Measurements from ENCODE around the gene GFOD1.
A peak's percentile ranks its signal among the peaks of the same experiment; 100 is the strongest.

GFOD1 gene

GRCh38 chr6:13372076-13372475 is 115.3 kb downstream of the GFOD1 start:
- no peak for DNase-seq

DNA sequence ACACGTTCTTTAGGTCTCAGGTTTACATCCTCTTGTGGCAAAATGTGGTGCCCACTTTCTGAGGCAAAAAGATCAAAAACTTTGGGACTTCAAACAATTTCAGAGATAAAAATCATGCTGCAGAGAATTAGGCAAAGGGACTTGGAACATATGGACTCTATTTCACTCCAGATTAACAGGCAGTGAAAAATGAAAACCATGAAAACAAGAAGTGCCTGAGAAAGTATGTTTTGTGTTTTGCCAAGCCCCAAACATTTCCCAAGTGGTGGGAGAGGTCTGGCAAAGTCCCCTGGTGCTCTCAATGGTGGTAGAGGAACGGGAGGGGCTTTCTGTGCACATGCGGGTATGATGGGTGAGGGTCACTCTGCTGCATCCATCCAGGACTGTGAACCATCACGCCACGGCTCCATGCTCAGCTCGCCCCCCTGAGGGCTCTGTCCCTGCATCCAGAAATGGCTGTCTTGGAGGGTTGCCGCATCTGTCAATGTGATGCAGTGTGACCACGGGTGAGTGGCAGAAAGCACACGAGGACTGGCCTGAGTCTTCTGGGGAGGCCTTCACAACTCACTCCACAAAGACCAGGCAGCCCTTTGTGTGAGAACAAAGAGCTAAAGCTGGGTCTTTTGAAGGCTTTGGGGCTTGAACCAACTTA is 115.9 kb downstream of the GFOD1 start:
- no peak for DNase-seq

DNA sequence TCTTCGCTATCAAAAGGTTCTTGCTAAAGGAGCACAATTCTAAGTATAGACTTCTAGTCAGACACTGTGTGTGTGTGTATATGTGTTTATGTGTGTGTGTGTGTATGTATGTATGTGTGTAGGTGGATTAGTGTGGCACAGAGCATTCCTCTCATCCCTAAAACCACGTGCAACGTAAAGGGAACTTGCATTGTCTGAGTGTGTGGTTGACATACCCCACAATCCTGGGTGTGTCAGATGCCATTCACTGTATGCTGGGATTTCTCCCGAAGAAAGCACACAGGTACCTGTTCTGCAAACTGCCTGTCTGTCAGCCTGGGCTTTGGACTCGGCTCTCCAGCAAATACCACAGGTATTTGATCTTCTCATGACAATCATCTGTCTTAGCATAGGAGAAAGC is 116.8 kb downstream of the GFOD1 start:
- no peak for DNase-seq

DNA sequence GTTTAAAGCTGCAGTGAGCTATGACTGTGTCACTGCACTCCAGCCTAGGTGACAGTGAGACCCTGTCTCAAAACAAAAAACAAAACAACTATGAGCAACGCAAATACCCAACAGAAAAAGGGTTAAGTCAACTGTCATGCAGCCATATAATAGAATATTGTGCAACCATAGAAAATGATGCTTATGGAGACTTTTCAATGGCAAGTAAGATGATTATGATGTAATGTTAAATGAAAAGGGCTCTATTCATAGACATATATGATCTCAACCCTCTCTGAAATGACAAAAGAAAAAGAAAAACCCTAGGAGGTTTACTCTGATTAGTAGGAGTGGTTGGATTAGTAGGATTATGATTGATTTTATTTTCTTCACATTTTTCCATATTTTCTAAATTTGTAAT is 117.8 kb downstream of the GFOD1 start:
- DNase-seq = no peak

DNA sequence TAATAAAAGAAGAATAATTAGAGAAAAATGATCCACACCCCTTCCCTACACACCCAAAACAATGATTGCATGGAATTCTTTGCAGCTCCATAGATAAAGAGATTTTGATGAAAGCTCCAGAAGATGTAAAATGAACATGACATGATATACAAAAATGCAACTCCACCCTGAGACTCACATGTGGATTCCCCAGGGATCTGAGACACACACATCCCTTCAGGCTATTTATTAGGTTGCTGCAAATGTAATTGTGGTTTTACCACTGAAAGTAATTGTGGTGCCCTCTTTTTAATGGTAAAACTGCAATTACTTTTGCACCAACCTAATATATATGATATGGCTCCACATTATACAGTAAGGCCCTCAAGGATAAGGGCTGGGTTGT is 118.7 kb downstream of the GFOD1 start:
- DNase-seq = no peak

- no peak for DNase-seq
These were observed 119.2 kb downstream of the GFOD1 start for GRCh38 chr6:13368079-13368730.

- DNase-seq = no peak
These were observed 120.0 kb downstream of the GFOD1 start for GRCh38 chr6:13367396-13367795.

DNA sequence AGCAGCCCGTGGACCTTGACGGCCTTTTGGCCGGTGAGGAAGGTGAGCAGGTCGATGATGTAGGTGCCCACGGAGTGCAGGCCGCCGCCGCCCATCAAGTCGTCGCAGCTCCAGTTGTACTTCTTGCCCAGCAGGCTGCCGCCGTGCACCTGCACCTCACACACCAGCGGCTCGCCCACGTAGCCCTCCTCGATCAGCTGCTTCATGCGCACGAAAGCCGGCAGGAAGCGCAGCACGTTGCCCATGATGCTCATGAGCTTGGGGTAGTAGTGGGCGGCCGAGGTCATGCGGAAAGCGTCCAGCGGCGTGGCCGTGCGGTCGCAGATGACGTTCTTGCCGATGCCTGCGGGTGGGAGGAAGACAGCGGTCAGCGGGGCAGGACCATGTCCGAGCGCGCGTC is 122.1 kb downstream of the GFOD1 start:
- no peak for DNase-seq

- no peak for DNase-seq
These were observed 122.6 kb downstream of the GFOD1 start for GRCh38 chr6:13364842-13365241.

GRCh38 chr6:13362412-13362811 is 125.0 kb downstream of the GFOD1 start:
- DNase-seq = no peak

- peak in 1 of 2 donors; percentile 59 for DNase-seq
These were observed 126.5 kb downstream of the GFOD1 start for GRCh38 chr6:13360671-13361540.

GRCh38 chr6:13359287-13359686 is 128.1 kb downstream of the GFOD1 start:
- no peak for DNase-seq

DNA sequence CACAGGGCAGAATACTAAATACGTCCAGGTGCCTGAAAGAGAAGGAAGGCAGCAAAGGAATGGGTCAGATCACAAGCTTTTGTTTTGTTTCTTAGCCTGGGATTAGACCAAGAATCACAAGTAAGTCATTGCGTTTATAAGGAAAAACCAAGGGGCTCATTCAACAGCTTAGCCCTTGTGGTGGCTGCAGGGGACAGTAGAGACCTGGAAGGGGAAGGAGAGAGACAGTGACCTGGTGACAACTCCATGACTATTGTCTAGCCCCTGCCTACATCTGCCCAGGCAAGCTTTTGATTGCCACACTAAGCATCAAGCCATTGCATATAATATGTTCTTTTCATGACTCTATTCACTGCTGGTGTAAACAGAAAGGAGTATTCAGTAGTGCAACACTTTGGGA is 128.9 kb downstream of the GFOD1 start:
- DNase-seq = no peak

GRCh38 chr6:13357551-13358075 is 129.8 kb downstream of the GFOD1 start:
- no peak for DNase-seq

DNA sequence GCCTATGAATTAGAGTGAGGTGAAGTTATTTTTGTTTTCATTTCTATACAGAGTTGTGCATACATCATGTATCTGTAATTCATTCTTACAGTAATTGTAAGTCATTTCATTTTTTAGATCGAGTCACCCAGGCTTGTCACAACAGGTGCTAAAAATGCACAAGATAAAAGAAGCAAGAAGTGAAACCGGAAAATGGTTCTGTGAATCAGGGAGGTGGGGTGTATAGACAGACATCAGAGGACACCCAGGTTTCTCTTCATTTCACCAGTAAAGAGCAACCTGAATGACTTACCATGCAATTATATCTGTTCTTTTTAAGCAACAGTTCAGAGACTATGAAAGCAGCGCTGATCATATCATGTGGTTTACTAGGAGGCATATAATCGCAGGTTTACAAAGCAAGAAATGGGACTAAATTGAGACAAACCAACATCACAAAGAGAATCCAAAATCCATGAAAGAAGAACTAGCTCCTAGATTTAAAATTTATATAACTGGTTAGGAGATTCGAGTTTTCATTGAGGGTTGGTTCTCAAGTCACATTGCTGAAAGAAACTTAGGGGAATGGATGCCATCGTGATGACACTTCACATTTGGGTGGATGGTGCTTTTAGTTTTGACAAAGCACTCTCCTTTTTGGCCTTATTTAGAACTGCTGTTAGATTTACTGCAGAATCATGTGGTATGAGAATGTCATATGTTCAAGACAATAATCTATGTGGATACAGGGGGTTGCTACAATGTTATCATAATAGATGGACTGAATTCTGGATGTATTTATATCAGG is 131.2 kb downstream of the GFOD1 start:
- DNase-seq = no peak

DNA sequence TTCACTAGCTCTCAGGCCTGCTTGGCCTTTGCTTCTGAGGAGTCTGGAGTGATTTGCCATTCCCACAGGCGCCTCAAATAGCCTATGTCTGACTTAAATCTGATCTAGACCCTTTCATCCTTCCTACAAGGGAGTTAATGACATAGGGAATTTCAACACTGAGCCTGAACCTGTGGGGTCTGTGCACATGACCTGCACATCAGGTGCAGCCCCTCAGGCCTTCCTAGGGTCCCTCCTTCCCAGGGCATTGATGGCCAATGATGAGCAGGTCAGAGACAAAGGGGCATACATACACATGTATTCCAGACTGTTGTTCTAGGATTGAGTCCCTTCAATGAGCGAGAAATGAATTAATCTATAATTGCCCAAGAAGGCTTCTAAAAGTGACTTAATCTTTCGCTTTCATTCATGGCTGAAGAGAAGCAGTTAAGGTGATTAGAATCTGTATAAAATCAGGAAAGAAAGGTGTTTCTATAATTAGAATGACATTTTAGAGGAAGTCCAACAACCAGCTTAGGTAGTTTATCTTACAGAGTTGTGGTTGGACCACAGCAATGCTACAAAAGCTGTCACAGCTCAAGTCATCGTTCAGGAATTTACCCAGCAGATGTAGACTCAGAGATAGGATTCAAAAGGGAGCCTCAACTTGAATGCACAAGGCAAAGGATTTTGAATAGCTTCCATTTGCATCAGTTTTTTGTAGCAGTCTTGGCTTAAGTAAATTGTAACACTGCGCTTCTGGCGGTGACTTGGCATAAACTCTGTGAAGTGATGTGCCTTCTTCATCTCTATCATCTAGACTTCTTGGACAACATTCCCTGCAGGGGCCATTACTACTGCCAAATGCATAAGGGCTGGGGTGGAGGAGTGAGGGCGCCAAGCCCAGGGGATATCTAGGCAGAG is 132.1 kb downstream of the GFOD1 start:
- DNase-seq = no peak

GRCh38 chr6:13354331-13355042 is 132.9 kb downstream of the GFOD1 start:
- peak in 1 of 2 donors; percentile 79 for DNase-seq

DNA sequence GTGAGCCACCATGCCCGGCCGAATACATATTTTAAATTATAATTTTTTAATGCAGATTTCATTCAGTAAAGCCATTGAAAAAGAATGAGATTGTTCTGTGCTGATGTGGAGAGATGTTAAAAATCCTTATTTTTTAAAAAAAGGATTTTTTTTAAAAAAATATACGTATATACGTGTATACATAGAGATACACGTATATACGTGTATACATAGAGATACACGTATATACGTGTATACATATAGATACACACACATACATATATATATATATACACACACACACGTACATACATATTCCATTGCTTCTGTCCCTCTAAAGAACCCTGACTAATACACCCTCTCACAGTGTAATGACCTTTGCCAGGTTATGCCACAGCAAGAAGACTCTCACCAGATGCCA is 135.2 kb downstream of the GFOD1 start:
- no peak for DNase-seq

GRCh38 chr6:13351271-13351670 is 136.1 kb downstream of the GFOD1 start:
- no peak for DNase-seq

- no peak for DNase-seq
These were observed 137.4 kb downstream of the GFOD1 start for GRCh38 chr6:13349811-13350506.
